Activated effector memory CD4-positive, alpha-beta T cell treated with Interleukin-2 at 50 U/mL for 16 hours (primary cell): ENCODE data around the gene NEGR1.

ENCODE experiments used
- DNase-seq: peaks from one replicate; pipeline ENCODE4 v3.0.0-alpha.2; 2020

NEGR1 gene

DNA sequence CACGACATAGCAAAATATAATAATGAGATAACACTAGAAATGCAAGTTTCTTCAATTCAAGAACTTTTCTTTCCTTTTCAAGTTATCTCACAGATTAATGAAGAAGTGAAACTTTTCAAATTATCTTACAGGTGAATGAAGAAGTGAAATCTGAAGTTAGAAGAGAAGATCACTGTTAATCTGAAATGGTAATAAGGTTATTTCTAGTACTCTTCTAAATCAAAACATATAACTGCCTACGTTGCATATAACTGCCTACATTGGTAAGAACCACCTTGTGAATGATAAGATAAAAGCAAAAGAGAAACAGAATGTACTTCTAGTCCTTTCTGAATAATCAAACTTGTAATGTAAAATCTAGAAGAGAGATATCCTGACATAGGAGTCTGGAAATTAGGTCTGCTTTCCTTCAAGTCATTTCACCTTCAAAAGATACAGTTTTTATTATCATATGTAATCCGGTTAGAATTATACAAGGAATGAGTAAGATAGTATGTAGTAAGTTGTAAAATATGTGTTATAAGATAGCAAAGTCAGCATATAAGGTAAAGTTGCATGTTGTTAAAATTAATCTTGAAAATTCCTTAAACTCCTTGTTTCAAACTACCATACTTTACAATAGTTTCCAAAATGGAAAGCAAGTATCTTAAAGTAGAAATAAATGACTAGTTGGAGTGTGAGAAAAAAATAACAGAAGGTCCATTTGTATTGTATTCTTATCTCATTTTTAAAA, 679.1 kb downstream of the NEGR1 start:
- DNase-seq: no peak

DNA sequence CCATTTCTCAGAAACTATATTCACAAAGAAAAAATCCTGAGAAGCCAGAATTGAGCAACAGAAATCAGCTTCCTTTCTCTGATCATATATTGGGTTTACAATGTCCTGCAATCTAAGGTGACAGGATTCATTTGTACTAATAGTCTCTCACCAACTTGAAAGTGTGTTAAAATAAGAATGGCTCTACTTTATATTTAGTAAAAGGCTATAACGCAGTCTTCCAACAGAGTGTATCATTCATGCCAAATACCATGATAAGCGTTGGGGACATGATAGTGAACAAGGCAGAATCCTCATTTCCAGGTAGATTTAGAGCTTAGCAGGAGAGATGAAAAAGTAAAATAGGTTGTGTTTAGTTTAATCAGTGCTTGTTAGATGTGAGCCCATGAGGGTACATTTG, 682.3 kb downstream of the NEGR1 start:
- DNase-seq: no peak

DNA sequence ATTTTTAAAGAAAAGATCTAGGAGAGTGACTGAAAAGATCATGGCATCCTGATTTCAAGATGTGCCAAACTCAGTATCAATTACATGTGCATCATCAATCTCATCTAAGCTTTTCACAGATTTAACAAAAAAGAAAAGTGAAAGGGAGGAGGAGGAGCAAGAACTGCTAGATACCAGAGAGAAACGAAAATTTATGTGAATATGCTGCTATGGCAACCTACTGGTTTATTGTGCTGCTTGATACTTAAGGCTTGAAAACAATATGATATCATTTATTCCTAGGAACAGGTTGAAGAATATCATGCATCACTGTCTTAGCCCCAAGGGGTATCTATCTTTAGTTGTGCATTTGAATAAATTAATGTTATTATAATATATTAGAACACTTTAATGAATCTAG, 683.0 kb downstream of the NEGR1 start:
- DNase-seq: no peak

DNA sequence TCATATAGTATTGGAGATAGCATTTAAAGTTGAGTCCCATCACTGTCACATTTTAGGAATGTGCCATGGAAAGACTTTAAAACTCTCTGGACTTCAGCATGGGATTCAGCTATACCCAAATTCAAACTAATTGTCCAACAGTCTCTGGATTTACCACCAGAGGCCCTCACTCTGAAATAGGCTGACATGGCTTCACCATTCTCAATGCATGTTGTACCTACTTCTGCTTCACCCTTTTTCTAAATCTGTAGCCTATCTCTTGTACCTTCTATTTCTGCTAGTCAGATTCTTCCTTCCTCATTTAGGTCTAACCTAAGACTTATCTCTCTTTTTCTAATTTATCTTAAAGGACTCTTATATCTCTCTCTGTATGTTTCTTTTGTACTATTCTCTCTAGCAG, 688.8 kb downstream of the NEGR1 start:
- no peak for DNase-seq

DNA sequence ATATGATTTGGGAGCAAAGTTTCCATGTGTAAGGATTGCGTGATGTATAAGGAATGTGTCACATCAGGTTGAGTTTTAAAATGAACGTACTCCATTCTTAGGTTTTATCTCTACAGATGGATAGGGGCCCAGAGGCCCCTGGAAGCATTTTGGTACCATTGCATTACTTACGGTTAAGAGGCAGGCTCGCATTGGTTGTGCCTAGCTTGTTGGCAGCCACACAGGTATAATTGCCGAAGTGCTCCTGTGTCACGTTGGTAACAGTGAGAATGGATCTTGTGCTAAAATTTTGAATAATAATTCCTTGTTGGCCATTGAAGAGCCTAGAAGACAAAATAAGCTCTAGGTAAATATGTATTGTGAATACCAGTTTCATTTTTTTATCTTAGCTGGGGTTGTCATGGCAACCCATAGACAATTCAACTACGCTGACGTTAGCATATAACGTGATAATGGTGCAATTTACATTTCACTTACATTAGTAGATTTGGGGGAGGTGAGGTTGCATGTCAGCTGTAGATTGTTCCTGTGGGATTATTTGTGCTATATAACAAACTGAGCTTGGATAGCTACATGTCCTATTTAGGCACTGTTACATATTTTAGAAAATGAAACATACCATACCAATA, 689.6 kb downstream of the NEGR1 start:
- DNase-seq: no peak

DNA sequence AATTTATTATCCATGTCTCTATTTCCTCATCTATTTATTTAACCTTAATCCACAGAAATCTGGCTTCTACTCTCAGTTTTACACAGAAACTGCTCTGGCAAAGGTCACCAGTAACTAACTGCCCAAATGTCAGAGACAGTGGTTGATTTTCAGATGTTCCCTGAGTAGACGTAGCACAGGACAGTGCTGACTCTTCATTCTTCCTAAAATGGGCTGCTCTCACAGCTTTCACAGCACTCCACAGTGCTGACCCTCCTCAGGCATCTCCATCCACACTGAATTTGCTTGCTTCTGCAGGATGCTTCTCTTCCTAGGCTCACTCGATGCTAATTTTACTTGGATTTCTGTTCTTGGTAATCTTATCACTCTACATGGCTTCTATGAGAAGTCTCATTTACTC, 693.3 kb downstream of the NEGR1 start:
- no peak for DNase-seq

DNA sequence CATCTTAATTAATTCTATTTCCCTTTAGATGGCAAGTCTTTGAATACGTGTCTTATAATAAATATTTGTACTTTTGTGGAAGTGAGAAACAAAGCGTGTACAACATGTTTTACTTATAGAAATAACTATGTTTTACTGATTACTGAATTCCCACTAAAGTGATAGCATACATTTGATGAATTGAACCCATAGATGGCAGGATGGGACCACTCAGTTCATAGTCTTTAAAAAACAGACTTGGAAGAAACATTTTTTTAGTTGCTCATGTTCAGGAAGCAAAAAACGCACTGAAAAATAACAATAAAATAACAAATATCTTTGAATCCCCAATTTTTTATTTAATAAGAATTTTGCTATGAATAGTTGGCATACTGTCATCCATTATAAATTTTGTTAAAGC, 694.4 kb downstream of the NEGR1 start:
- no peak for DNase-seq

DNA sequence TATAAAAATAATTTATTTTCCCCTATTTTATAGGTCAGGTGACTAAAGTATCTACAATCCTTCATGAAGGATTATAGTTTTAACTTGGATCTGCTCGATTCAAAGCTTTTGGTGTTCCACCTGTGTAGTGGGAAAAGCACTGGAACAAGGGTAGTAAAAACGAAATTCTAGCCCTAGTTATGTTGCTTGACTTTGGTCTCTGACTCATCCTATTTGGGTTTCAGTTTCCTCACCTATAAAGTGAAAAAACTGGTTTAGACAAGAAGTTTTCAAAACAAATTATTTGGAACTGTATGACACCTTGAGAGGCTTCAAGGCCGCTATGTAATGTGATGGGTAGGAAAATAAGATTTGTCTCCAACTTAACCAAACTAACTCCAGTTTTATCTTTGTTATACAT, 696.3 kb downstream of the NEGR1 start:
- DNase-seq: no peak

DNA sequence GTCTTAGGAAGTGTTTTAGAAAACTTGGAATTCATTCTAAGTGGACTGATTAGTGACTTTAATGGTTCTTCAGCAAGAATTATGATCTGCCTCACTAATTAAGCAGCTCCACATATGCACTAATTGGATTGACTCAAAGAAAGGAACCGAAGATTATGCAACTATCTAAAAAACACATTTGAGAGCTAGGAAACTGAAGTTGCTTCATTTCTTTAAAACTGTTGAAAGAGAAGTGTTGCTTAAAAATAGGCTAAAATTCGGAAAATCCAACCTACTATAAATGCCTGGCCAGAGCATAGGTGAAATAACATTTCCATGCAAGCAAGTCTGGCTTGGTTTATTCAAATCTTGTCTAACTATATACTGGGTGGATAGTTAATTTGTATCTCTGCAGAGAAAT, 698.6 kb downstream of the NEGR1 start:
- DNase-seq: no peak

DNA sequence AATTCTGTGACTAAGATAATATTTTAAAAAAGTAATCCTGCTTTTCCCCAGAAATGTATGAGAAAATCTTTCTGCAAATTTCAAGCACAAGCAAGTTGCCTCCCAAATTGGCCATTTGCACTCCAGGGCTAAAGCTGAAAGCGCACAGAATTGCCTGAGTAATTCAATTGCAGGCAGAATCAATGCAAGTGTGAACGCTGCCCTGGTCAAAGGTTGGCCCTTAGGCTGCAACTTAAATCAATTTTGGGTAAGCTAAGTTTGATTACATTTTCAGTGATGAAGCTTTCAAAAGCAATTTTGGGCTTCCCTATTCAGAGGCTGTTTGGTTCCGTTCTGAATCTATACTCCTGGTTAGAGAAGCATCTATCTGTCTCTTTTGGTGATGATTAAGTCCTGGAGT, 699.7 kb downstream of the NEGR1 start:
- no peak for DNase-seq

DNA sequence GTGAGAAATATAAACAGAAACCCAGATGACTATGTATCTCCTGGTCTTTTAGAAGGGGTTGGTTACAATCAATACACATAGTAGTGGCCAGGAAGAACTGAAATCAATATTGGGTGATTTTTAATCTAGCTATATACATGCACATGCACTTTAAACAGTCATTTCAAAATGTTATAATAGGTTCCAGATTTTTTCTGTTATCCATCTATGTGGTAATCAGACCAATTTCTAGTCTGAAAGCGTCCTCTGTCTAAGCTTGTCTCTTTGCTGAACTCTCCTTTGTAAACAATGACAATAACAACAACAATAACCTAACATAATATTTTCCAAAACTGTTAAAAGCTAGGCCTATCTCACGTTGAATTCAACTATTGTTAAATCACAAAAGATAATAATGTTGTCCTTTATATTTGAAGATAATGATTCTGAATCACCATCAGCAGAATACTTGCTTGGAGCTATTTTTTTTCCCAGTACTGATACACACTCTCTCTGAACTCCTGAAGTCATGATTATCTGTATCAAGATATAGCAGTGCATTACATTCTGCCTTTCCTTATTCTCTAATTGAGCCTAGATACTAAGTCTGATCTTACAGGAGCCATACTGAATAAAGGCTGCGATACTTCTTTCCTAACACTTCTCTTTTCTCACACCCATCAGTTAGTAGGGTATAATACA, 704.7 kb downstream of the NEGR1 start:
- DNase-seq: no peak

DNA sequence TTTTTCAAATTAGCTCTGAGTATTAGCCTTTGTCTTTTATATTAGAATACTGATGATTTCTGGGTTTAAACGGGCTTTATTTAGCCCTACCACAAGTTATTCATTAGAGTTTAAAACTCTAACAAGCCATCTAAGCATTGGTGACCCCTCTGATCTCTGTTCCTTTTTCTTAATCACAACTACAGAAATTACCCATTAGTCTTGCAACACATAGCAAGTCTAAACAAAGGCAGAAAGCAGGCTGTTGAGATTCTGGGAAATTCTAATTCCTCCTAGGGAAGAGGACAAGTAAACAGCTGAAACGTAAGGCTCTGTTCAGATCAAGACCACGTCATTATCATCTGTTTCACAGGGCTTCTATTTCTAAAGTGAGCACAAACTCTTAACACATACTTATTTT, 710.3 kb downstream of the NEGR1 start:
- no peak for DNase-seq

DNA sequence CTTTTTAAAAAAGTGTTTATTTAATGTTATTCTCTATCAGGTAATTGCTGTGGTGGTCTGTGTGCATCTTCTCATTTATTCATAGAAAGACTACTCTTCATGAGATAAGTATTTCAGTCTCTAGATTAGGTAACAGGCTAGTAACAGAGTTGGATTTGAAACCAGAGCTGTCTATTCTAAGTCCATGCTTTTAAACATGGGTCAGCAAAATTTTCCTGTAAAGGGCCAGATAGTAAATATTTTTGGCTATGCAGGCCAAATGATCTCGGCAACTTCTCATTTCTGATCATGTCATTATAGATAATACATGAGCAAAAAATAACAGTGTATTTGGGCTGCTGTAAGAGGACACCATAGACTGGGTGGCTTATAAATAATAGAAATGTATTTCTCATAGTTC, 715.9 kb downstream of the NEGR1 start:
- no peak for DNase-seq

DNA sequence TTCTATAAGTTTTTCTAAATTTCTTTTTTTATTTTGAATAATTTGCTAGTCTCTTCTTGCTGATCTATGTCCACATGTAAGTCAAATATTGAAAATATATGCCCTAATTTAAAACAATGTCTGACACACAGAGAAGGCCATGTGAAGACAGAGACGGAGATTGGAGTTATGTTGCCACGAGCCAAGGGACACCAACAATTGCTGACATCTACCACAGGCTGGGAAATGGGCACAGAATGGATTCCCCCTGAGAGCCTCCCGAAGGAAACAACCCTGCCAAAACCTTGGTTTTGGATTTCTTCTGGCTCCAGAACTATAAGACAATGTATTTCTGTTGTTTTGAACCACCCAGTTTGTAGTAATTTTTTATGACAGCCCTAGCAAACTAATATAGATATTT, 716.5 kb downstream of the NEGR1 start:
- no peak for DNase-seq

DNA sequence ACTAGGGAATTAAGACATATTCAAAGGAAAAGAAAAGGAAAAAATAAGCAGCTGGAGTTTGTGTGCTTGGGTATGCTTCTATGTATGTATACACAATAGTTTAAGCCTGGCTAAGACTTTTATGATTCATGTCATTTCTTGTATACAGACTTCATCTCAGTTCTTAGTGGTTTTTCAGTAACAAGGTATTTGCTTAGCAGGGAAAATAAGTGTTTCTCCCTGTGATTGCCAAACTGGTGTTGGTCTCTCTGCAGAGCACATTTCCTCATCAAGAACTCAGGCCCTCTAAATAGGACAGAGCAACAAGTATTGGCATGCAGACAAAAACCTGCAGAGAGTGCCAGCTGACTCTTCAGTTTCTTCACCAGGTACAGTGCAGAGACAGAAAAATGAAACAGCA, 717.1 kb downstream of the NEGR1 start:
- DNase-seq: no peak

DNA sequence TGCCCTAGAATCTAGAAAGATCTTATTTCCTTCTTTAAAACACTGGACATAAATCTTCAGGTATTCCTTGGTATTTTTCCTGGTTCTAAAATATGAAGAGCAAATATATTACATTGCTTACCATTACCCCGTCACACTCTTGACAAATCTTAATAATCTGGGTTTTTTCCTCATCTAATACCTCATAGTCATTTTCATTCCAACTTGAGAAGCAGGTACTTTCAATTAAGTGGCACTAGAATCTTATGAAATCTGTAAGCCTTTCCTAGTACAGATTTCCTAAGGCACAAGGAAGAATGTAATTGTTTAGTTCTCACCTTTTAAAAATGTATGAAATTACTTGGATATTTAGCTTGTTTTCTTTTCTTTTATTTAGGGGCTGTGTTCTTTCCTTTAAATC, 720.0 kb downstream of the NEGR1 start:
- no peak for DNase-seq

DNA sequence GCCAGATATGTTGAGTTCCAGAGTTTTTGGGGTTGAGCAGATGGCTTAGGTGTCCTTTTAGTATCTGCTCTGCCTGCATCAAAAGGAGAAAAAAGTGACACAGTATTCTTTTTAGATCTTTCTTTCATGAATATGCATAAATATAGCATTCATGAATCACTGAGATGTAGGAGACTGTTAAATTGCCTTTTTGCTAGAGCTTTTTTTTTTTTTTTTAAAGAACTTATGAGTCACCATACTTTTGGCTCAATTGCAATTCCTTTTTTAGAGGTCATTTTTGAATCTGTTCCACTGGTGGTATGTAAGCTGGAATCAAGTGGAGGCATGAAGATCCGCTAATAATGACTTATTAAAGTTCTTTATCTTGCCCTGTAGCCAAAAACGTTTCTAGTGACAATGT, 720.6 kb downstream of the NEGR1 start:
- no peak for DNase-seq

DNA sequence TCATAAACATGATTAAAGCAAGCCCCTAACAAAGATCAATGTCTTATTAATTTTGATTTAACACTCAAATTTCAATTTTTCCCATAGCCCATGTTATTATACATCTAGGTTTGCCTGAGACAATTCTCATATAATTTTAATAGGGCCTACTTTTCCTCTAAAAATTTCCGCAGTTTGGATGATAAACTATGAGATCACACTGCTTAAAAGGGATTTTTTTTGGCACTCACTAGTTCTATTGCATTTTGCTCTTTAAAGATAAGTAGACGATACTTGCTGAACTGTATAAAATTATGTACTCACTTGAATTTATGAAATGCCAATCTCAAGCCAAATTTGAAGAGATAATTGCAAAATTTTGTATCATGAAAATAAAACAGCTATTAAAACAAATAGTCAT, 721.1 kb downstream of the NEGR1 start:
- no peak for DNase-seq

DNA sequence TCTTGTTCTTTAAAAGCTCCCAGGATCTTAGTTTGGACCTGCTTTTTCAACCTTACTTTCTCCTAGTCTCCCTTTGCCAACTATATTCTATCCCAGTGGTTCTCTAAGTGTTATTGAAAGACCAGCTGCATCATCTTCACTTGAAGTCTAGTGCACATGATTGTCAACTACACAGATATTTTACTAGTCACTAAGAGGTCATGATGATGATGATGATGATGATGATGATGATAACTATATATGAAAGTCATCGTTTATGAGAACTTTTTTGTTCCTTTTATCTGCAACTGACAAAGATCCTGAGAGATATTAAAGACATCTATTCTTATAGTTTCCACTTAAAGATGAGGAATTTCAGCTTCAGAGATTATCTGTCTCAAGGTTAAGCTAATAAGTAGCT, 722.5 kb downstream of the NEGR1 start:
- no peak for DNase-seq

DNA sequence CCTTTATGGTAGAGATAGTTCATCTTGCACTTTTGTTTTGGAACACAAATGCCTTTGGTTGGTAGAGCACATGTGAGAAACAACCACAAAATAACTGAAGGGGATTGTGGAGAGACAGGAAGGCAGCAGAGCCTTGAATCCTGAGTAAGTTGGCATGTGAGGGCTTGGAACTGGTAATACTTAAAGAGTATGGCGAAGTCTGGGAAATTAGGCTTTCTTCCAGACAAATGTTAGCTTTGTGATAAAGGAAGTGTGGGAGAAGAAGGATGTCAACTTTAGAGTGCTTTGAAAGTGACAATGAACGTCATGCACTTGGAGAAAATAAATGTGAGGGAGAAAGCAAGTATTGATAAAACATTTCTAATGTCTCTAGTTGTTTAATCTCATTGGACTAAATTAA, 725.2 kb downstream of the NEGR1 start:
- DNase-seq: no peak

DNA sequence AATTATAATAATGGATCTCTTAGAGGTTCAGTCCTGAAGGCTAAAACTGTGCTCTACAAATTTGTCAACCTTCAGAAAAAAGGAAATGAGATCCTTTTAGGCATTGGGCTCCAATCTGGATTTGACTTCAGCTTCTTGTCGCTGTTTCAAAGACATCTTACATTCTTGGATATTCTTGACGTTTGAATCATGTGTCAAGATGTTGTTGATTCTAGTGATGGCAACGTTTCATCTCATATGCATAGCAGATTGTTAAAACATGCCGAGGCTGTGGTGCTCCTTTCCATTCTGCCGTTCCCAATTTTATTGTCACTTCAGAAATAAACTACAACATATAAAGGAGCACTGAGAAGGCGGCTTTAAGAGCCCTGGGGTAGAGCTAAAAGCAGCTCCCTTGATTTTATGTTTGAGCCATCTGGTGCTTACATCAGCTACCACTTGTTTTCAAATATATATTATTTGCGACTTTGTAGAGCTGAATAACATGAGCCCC, 733.9 kb downstream of the NEGR1 start:
- no peak for DNase-seq

DNA sequence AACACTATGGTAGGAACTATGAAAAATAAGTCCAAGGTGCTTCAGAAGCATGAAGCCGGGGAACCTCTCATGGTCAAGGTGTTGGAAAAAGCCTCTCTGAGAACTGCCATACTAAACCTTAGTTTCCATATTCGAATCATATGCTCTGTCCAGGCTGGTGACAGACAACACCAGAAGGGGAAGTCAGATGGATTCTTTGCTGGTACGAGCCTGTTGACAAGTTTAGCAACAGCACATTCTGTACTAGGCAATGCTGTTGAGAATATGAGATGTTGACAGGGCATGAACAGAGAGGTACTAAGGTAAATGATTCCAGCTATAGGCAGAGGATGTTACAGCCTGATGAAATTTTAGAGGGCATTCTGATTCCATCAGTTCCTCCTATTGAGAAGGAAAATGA, 740.2 kb downstream of the NEGR1 start:
- no peak for DNase-seq

DNA sequence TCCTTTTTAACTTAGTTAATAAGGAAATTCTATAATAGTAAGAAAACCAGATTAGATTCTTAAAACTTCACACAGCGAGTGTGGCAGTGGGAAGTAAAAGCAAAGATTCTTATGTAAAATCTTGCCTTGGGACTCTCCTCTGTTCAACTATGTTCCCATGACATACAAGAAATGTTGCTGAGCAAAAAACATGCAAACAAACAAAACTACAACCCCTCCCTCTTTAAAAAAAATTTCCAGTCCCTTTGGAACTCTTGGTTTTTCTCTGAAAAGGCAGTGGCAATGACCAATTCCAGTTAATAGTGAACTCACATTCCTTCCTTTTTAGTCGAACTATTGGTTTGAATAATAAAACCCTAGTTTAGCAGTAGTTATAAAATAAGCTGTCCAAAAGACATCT, 748.4 kb downstream of the NEGR1 start:
- no peak for DNase-seq

DNA sequence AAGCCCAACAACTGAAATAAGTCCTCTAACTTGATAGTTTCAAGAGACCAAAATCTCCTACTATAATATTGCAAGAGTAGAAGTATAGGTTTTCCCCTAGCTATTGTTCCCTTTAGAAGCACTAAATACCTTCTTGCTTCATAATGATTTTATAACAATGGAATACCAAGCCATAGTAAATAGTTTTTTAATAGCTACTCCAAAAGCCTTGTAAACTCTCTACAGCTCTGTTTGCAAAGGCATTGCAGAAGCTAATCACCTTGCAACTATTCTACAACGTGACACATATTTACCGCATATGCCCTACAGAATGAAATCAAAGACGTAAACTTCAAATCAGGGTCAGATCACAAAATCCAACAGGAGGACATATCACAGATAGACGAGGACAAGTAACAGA, 750.0 kb downstream of the NEGR1 start:
- no peak for DNase-seq
